GM12878 (cell line): ENCODE data around the gene NCAM1. TPM values are rescaled to one million over a fixed set of nuclear protein-coding genes. Genes with fewer than 3 reads are reported as not detected.

Experiments
- ATAC-seq: fragments of 200-7000 bp; cut with Tn5 transposase; 3 replicates; pipeline ENCODE4 v1.9.1; 2020; ENCODE audit warnings: mild to moderate bottlenecking, moderate library complexity
- BruUV-seq: library from RNA; stranded (reverse); fragments of 400-500 nt; replicated peaks from 2 replicates; lab custom pipeline; 2021; lab: Mats Ljungman, UMichigan
- CTCF ChIA-PET: fragments of 300-600 bp; sonication (Branson Sonifier 250); formaldehyde crosslinking; extraction: SDS; loops from one replicate; lab custom pipeline; 2021; ENCODE audit warnings: inconsistent platforms; lab: Yijun Ruan, JAX
- POLR2A ChIA-PET: fragments of 350-600 bp; formaldehyde crosslinking; extraction: SDS; loops from one replicate; lab custom pipeline; 2021; ENCODE audit warnings: inconsistent platforms; lab: Charles Lee
- RAD21 ChIA-PET: fragments of 300-600 bp; sonication (Branson Sonifier 250); formaldehyde crosslinking; loops from one replicate; lab custom pipeline; 2023; ENCODE audit warnings: antibody characterized with exemption; ENCODE audit not compliant: unreplicated experiment; lab: Charles Lee
- SMC1A ChIA-PET: fragments of 300-600 bp; sonication (Branson Sonifier 250); formaldehyde crosslinking; loops from one replicate; lab custom pipeline; 2023; ENCODE audit not compliant: unreplicated experiment, uncharacterized antibody; lab: Charles Lee
- DNase-seq: peaks from one replicate; pipeline ENCODE4 v3.0.0-alpha.2; 2011; ENCODE audit warnings: low read depth, low spot score
- FAIRE-seq: peaks from 3 replicates; lab custom pipeline; 2011; peaks lifted over from hg19 to GRCh38; lab: Jason Lieb, UNC
- H2AFZ ChIP-seq: 2 replicates; pipeline ENCODE4 v1.6.0; 2011; ENCODE audit warnings: low read depth, low read length, control low read depth; ENCODE audit not compliant: control insufficient read depth
- H3K27ac ChIP-seq: 2 replicates; pipeline ENCODE4 v1.5.1; 2011; ENCODE audit warnings: control low read depth; ENCODE audit not compliant: control insufficient read depth, insufficient read depth
- H3K27me3 ChIP-seq, 2 experiments: replicated peaks in 1 of 2; 2 replicates each; pipeline versions ENCODE4 v1.6.0 to v1.6.1; 2011; ENCODE audit warnings: low read length in 1 of 2; ENCODE audit not compliant: control insufficient read depth in 2 of 2, insufficient read depth in 2 of 2
- H3K36me3 ChIP-seq, 2 experiments: 2 replicates each; pipeline ENCODE4 v1.5.1; 2011; ENCODE audit warnings: low read length in 1 of 2; ENCODE audit not compliant: control insufficient read depth in 2 of 2, insufficient read depth in 2 of 2
- H3K4me1 ChIP-seq: 2 replicates; pipeline ENCODE4 v1.6.1; 2011; ENCODE audit warnings: mild to moderate bottlenecking, low read length, moderate library complexity, mixed read lengths; ENCODE audit not compliant: control insufficient read depth, insufficient read depth
- H3K4me2 ChIP-seq: 2 replicates; pipeline ENCODE4 v1.6.0; 2011; ENCODE audit warnings: control low read depth; ENCODE audit not compliant: control insufficient read depth, insufficient read depth
- H3K4me3 ChIP-seq: fragments of 200-600 bp; sonication (generic); 2 replicates; pipeline ENCODE4 v1.5.1; 2016
- H3K79me2 ChIP-seq: 2 replicates; pipeline ENCODE4 v1.6.0; 2011; ENCODE audit warnings: low read length; ENCODE audit not compliant: control insufficient read depth, insufficient read depth
- H3K9ac ChIP-seq: 2 replicates; pipeline ENCODE4 v1.8.0; 2011; ENCODE audit warnings: low read length, control low read depth, mixed read lengths; ENCODE audit not compliant: control insufficient read depth, insufficient read depth
- H3K9me3 ChIP-seq: replicated peaks from 3 replicates; pipeline ENCODE4 v1.5.1; 2011; ENCODE audit warnings: mild to moderate bottlenecking, low read length; ENCODE audit not compliant: control insufficient read depth, insufficient read depth
- H4K20me1 ChIP-seq: 2 replicates; pipeline ENCODE4 v1.6.0; 2011; ENCODE audit not compliant: control insufficient read depth, insufficient read depth
- ESRRA ChIP-seq: IDR thresholded peaks from 2 replicates; pipeline ENCODE4 v1.6.1; 2012; ENCODE audit warnings: mild to moderate bottlenecking, low read length, improper control_type of control experiment
- KLF5 ChIP-seq: fragments of 450-650 bp; IDR thresholded peaks from 2 replicates; pipeline ENCODE4 v1.6.1; 2014; ENCODE audit warnings: mild to moderate bottlenecking; ENCODE audit not compliant: partially characterized antibody
- RAD51 ChIP-seq: fragments of 450-650 bp; IDR thresholded peaks from 2 replicates; pipeline ENCODE4 v1.6.1; 2016; ENCODE audit warnings: moderate library complexity, mild to moderate bottlenecking, inconsistent platforms
- ZNF687 ChIP-seq: fragments of 450-650 bp; IDR thresholded peaks from 2 replicates; pipeline ENCODE4 v1.6.1; 2017; ENCODE audit warnings: mild to moderate bottlenecking, moderate library complexity
- WGBS: methylation state at CpG from one replicate; pipeline ENCODE4 v1.1.6; 2016; ENCODE audit warnings: low lambda C conversion rate; ENCODE audit not compliant: insufficient replicate concordance, insufficient coverage; ENCODE audit errors: missing lambda C conversion rate; 5-methylcytosine and 5-hydroxymethylcytosine counted together
- in situ Hi-C: fragments of 300-500 bp; cut with MboI; formaldehyde crosslinking; loops from 9 replicates; pipeline ENCODE4 v1.14.3; 2018; ENCODE audit warnings: mixed read lengths
- intact Hi-C: fragments of 100-400 bp; cut with micrococcal nuclease; formaldehyde crosslinking; loops from one replicate; pipeline ENCODE4 v1.14.2; 2022; ENCODE audit not compliant: unreplicated experiment
- polyA plus RNA-seq, 11 experiments: library from polyadenylated mRNA; depleted of rRNA in 4 of 11; unstranded in 6 of 11; stranded (reverse) in 5 of 11; fragments of >200 nt; fragmentation: Nextera tagmentation in 4 of 11; fragmentation: Illumina TruSeq in 1 of 11; extraction: Ambion mirVana in 4 of 11; extraction: Trizol in 1 of 11; gene quantifications; 1 replicate in 1 of 11; 2 replicates in 10 of 11; pipeline versions ENCODE4 v1.2.1 to v1.2.3, GENCODE V29; 2011 to 2016; ENCODE audit warnings: inconsistent platforms in 2 of 11, missing spikeins in 2 of 11, low read depth in 1 of 11
- total RNA-seq, 4 experiments: library from RNA; depleted of rRNA in 3 of 4; stranded (reverse); fragments of >200 nt in 3 of 4; fragmentation: Illumina TruSeq in 1 of 4; extraction: Trizol in 1 of 4; gene quantifications; 2 replicates each; pipeline versions ENCODE4 v1.2.1 to v1.2.3, GENCODE V29; 2013 to 2021

Gene NCAM1
- total and polyA plus RNA-seq, 10 of the 15 experiments (the other 5 are each of a cell fraction or from before 2014, with no cell fraction given), result 0.10 to 0.23 (median 0.11) TPM; not detected in 7

- intact Hi-C loops, result no loop called here
- Histone ChIP-seq H3K36me3 (no peaks in the 10 kb centered on the region), H3K4me2 (no peak overlapping the region), H3K79me2 (no peaks in the 10 kb centered on the region), H3K9me3 (no peaks in the 10 kb centered on the region), H2AFZ (no peak overlapping the region), H3K4me3 (no peak overlapping the region), H3K9ac (no peak overlapping the region), H3K27me3 (no peaks in the 10 kb centered on the region; a peak in 1 of 4 replicates), H4K20me1 (no peaks in the 10 kb centered on the region), H3K27ac (no peak overlapping the region), H3K4me1 (no peaks in the 10 kb centered on the region)
- no peak for ATAC-seq
- TF ChIP-seq ESRRA, result no peak
- TF ChIP-seq KLF5, result no peak
- no peak for TF ChIP-seq RAD51
- no peak for TF ChIP-seq ZNF687
- no peak for DNase-seq
- RAD21 ChIA-PET, result no interaction called here
- POLR2A ChIA-PET, result no interaction called here
- no TSS peak for BruUV-seq
- in situ Hi-C loops, result no loop called here
- WGBS, result 2% methylated on average over 6 of the region's 6 CpGs
- SMC1A ChIA-PET, result no interaction called here
- no peak for FAIRE-seq
- CTCF ChIA-PET, result no interaction called here
Observed at GRCh38 chr11:112968941-112969713, 7.9 kb downstream of the NCAM1 start.
